H9 (cell line): Measurements from ENCODE around the gene LNPEP. TPM values are rescaled to one million over a fixed set of nuclear protein-coding genes. Genes with fewer than 3 reads are reported as not detected.

Experiments
- DNase-seq: peaks from one replicate; pipeline ENCODE4 v3.0.0-alpha.2; 2017
- H2AFZ ChIP-seq: one replicate; pipeline ENCODE4 v1.6.1; 2013; ENCODE audit warnings: mild to moderate bottlenecking, low read length, control low read depth, moderate library complexity
- H2AK5ac ChIP-seq: 2 replicates; pipeline ENCODE4 v1.6.1; 2013; ENCODE audit warnings: low read length, control low read depth, mixed read lengths; ENCODE audit not compliant: insufficient read length
- H2BK120ac ChIP-seq: one replicate; pipeline ENCODE4 v1.6.1; 2013; ENCODE audit warnings: low read depth, mild to moderate bottlenecking, low read length, control low read depth, inconsistent platforms; ENCODE audit not compliant: poor library complexity, severe bottlenecking
- H2BK12ac ChIP-seq: 2 replicates; pipeline ENCODE4 v1.6.1; 2013; ENCODE audit warnings: low read length, control low read depth, mixed read lengths, low read depth; ENCODE audit not compliant: insufficient read length
- H2BK15ac ChIP-seq: 2 replicates; pipeline ENCODE4 v1.6.1; 2013; ENCODE audit warnings: low read depth, low read length, control low read depth
- H2BK20ac ChIP-seq: one replicate; pipeline ENCODE4 v1.6.1; 2013; ENCODE audit warnings: low read depth, mild to moderate bottlenecking, low read length, control low read depth, inconsistent platforms; ENCODE audit not compliant: poor library complexity, severe bottlenecking
- H2BK5ac ChIP-seq: 2 replicates; pipeline ENCODE4 v1.6.1; 2013; ENCODE audit warnings: low read length, control low read depth, mixed read lengths; ENCODE audit not compliant: insufficient read length
- H3K14ac ChIP-seq: 2 replicates; pipeline ENCODE4 v1.6.1; 2013; ENCODE audit warnings: low read length, control low read depth; ENCODE audit not compliant: insufficient read depth
- H3K18ac ChIP-seq: 2 replicates; pipeline ENCODE4 v1.6.1; 2013; ENCODE audit warnings: low read depth, mild to moderate bottlenecking, mixed read lengths, low read length, control low read depth; ENCODE audit not compliant: insufficient read length
- H3K23ac ChIP-seq: 2 replicates; pipeline ENCODE4 v1.6.1; 2013; ENCODE audit warnings: low read length, control low read depth, mixed read lengths, low read depth; ENCODE audit not compliant: insufficient read length
- H3K23me2 ChIP-seq: 2 replicates; pipeline ENCODE4 v1.6.1; 2013; ENCODE audit warnings: low read depth, mild to moderate bottlenecking, mixed read lengths, low read length, control low read depth; ENCODE audit not compliant: insufficient read length, poor library complexity, severe bottlenecking
- H3K27ac ChIP-seq: 2 replicates; pipeline ENCODE4 v1.5.1; 2013; ENCODE audit warnings: low read length, control low read depth, mixed read lengths, low read depth; ENCODE audit not compliant: insufficient read length
- H3K27me3 ChIP-seq: 2 replicates; pipeline ENCODE4 v1.6.1; 2013; ENCODE audit warnings: low read length, control low read depth, inconsistent platforms; ENCODE audit not compliant: insufficient read depth
- H3K4ac ChIP-seq: 2 replicates; pipeline ENCODE4 v1.6.1; 2013; ENCODE audit warnings: low read depth, mild to moderate bottlenecking, control low read depth, inconsistent platforms, low read length, moderate library complexity
- H3K4me1 ChIP-seq: 2 replicates; pipeline ENCODE4 v1.6.1; 2013; ENCODE audit warnings: low read length, control low read depth, inconsistent platforms; ENCODE audit not compliant: insufficient read depth
- H3K4me2 ChIP-seq: 2 replicates; pipeline ENCODE4 v1.6.1; 2013; ENCODE audit warnings: low read length, control low read depth, mixed read lengths; ENCODE audit not compliant: insufficient read length, insufficient read depth
- H3K56ac ChIP-seq: 2 replicates; pipeline ENCODE4 v1.6.1; 2013; ENCODE audit warnings: low read depth, mild to moderate bottlenecking, mixed read lengths, low read length, control low read depth; ENCODE audit not compliant: insufficient read length
- H3K79me1 ChIP-seq: 2 replicates; pipeline ENCODE4 v1.6.1; 2013; ENCODE audit warnings: low read depth, mild to moderate bottlenecking, moderate library complexity, low read length, control low read depth, inconsistent platforms; ENCODE audit not compliant: insufficient read depth, poor library complexity, severe bottlenecking
- H3K79me2 ChIP-seq: 2 replicates; pipeline ENCODE4 v1.6.1; 2013; ENCODE audit warnings: low read length, control low read depth, inconsistent platforms; ENCODE audit not compliant: insufficient read depth
- H3K9ac ChIP-seq: 2 replicates; pipeline ENCODE4 v1.6.1; 2013; ENCODE audit warnings: low read length, control low read depth, mixed read lengths; ENCODE audit not compliant: insufficient read length; ENCODE audit errors: extremely low read depth
- H3K9me3 ChIP-seq: one replicate; pipeline ENCODE4 v1.6.1; 2013; ENCODE audit warnings: low read depth, low read length, inconsistent platforms; ENCODE audit not compliant: control insufficient read depth
- H3T11ph ChIP-seq: one replicate; pipeline ENCODE4 v1.6.1; 2013; ENCODE audit warnings: mild to moderate bottlenecking, low read length, control low read depth, inconsistent platforms
- H4K20me1 ChIP-seq: one replicate; pipeline ENCODE4 v1.6.1; 2013; ENCODE audit not compliant: control insufficient read depth, insufficient read length, insufficient read depth
- H4K5ac ChIP-seq: 2 replicates; pipeline ENCODE4 v1.6.1; 2013; ENCODE audit warnings: low read depth, mild to moderate bottlenecking, mixed read lengths, low read length, control low read depth; ENCODE audit not compliant: insufficient read length
- H4K8ac ChIP-seq: replicated peaks from 2 replicates; pipeline ENCODE4 v1.6.1; 2013; ENCODE audit warnings: low read length, control low read depth, mixed read lengths, low read depth; ENCODE audit not compliant: insufficient read length
- H4K91ac ChIP-seq: 2 replicates; pipeline ENCODE4 v1.6.1; 2013; ENCODE audit warnings: low read depth, mild to moderate bottlenecking, moderate library complexity, mixed read lengths, low read length, control low read depth; ENCODE audit not compliant: insufficient read length
- H3K27ac Mint-ChIP-seq, 3 experiments: 2 replicates in 2 of 3; 3 replicates in 1 of 3; pipeline ENCODE4 v1.8.0; 2020 to 2021; ENCODE audit warnings: mixed read lengths in 3 of 3, mild to moderate bottlenecking in 1 of 3, moderate library complexity in 1 of 3
- H3K27me3 Mint-ChIP-seq: 2 replicates; pipeline ENCODE4 v1.8.0; 2021; ENCODE audit warnings: low read depth, mild to moderate bottlenecking, moderate library complexity, mixed read lengths
- H3K36me3 Mint-ChIP-seq, 3 experiments: 2 replicates in 2 of 3; 3 replicates in 1 of 3; pipeline ENCODE4 v1.8.0; 2020 to 2021; ENCODE audit warnings: low read depth in 3 of 3, mixed read lengths in 3 of 3; ENCODE audit not compliant: insufficient read depth in 1 of 3
- H3K4me1 Mint-ChIP-seq, 2 experiments: 2 replicates each; pipeline ENCODE4 v1.8.0; 2020; ENCODE audit warnings: mixed read lengths in 2 of 2
- H3K4me3 Mint-ChIP-seq, 2 experiments: 2 replicates in 1 of 2; 3 replicates in 1 of 2; pipeline ENCODE4 v1.8.0; 2020 to 2021; ENCODE audit warnings: mild to moderate bottlenecking in 2 of 2, mixed read lengths in 2 of 2, moderate library complexity in 1 of 2
- H3K9me3 Mint-ChIP-seq, 2 experiments: 2 replicates in 1 of 2; 3 replicates in 1 of 2; pipeline ENCODE4 v1.8.0; 2020; ENCODE audit warnings: mild to moderate bottlenecking in 2 of 2, mixed read lengths in 2 of 2, moderate library complexity in 1 of 2
- CTCF ChIP-seq: fragments of 200-600 bp; sonication (generic); conservative IDR thresholded peaks from 3 replicates; pipeline ENCODE4 v1.8.0; 2021; ENCODE audit warnings: antibody characterized with exemption, mild to moderate bottlenecking
- WGBS: extraction: QIAGEN DNeasy Blood & Tissue Kit; methylation state at CpG from one replicate; pipeline ENCODE4 v1.1.7; 2013; ENCODE audit warnings: missing lambda C conversion rate, low lambda C conversion rate, mixed read lengths; ENCODE audit not compliant: insufficient read length; ENCODE audit errors: extremely low coverage; 5-methylcytosine and 5-hydroxymethylcytosine counted together
- total RNA-seq: library from RNA; stranded (reverse); gene quantifications from 2 replicates; pipeline ENCODE4 v1.2.1, GENCODE V29; 2021

The LNPEP gene
- total RNA-seq, 1 experiment from 2014 or later: 4.1 TPM

GRCh38 chr5:96986450-96986849 is 50.6 kb downstream of the LNPEP start:
- Histone ChIP-seq H3K18ac (no peak overlapping the region), H3K56ac (no peak overlapping the region), H3K23me2 (no peaks in the 10 kb centered on the region), H3K4me2 (no peak overlapping the region), H2BK12ac (no peak overlapping the region), H3K23ac (no peak overlapping the region), H2BK120ac (no peak overlapping the region), H3T11ph (no peak overlapping the region), H3K9me3 (no peaks in the 10 kb centered on the region), H2AFZ (no peak overlapping the region), H3K9ac (no peak overlapping the region), H4K91ac (no peak overlapping the region), H2BK20ac (no peak overlapping the region), H4K20me1 (no peaks in the 10 kb centered on the region), H4K8ac (no peak overlapping the region), H3K79me2 (no peaks in the 10 kb centered on the region), H3K14ac (no peak overlapping the region), H3K27me3 (no peaks in the 10 kb centered on the region), H3K4ac (no peak overlapping the region), H4K5ac (no peak overlapping the region), H2BK5ac (no peak overlapping the region), H2BK15ac (no peak overlapping the region), H3K27ac (no peak overlapping the region), H3K4me1 (no peaks in the 10 kb centered on the region), H3K79me1 (no peaks in the 10 kb centered on the region), H2AK5ac (no peak overlapping the region)
- Mint-ChIP-seq H3K4me1 (no peaks in the 10 kb centered on the region), H3K9me3 (no peaks in the 10 kb centered on the region), H3K27ac (no peak overlapping the region), H3K36me3 (no peaks in the 10 kb centered on the region), H3K4me3 (no peak overlapping the region), H3K27me3 (no peaks in the 10 kb centered on the region)
- no CpG with 5 or more reads among the region's 3 CpGs for WGBS
- DNase-seq: no peak
- TF ChIP-seq CTCF: no peak
